Fibroblast of pulmonary artery (primary cell): ENCODE measurements around the gene MTCL1.
A peak's percentile ranks its signal among the peaks of the same experiment; 100 is the strongest.

ENCODE experiments used
- DNase-seq: peaks from one replicate; pipeline ENCODE4 v3.0.0-alpha.2; 2010; ENCODE audit warnings: low read depth
- H3K4me3 ChIP-seq: replicated peaks from 2 replicates; pipeline ENCODE4 v1.5.1; 2011; ENCODE audit warnings: low read depth, mild to moderate bottlenecking, control low read depth, low read length, moderate library complexity
- TF ChIP-seq, protein P1 (sequence below): IDR thresholded peaks from 2 replicates; pipeline ENCODE4 v1.5.1; 2011; ENCODE audit warnings: mild to moderate bottlenecking, control low read depth, low read length, inconsistent platforms; ENCODE audit errors: missing control alignments

The MTCL1 gene

DNA sequence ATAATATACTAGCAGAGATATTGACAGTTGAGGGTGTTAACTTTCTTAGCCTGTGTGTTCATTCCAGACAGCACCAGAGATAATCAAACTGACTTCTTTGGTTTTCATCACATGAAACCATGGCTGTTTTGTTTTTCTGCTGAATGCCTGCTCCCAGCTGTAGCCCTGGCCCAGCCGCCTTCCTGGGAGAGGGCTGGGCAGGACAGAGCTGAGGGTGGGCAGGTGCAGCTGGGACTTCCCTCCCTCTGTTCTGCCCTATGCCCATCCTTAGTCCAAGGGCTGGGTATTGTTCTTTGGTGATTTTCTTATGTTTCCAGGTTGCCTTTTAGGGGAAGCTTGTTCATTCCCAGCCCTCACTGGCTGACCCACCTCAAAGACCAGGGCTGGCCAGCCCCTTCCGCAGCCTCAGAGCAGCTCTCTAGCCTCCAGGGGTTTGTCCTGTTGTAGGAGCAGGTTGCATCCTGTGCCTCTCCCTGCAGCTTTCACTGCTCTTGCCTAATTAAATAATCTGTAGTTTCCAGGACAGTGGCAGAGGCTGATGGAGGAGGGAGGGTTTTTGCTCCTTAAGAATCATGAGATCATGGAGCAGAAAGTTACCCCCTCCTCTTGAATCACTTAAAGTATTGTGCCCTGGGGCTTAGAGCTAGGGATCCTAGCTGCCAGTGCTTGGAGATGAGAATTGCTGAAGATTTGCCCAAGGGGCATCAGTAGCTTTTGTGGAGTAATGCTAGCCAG, 61.4 kb downstream of the MTCL1 start:
- DNase-seq = no peak
- no peak overlapping the region for H3K4me3 ChIP-seq
- TF ChIP-seq, protein P1, sequence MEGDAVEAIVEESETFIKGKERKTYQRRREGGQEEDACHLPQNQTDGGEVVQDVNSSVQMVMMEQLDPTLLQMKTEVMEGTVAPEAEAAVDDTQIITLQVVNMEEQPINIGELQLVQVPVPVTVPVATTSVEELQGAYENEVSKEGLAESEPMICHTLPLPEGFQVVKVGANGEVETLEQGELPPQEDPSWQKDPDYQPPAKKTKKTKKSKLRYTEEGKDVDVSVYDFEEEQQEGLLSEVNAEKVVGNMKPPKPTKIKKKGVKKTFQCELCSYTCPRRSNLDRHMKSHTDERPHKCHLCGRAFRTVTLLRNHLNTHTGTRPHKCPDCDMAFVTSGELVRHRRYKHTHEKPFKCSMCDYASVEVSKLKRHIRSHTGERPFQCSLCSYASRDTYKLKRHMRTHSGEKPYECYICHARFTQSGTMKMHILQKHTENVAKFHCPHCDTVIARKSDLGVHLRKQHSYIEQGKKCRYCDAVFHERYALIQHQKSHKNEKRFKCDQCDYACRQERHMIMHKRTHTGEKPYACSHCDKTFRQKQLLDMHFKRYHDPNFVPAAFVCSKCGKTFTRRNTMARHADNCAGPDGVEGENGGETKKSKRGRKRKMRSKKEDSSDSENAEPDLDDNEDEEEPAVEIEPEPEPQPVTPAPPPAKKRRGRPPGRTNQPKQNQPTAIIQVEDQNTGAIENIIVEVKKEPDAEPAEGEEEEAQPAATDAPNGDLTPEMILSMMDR = no peak

DNA sequence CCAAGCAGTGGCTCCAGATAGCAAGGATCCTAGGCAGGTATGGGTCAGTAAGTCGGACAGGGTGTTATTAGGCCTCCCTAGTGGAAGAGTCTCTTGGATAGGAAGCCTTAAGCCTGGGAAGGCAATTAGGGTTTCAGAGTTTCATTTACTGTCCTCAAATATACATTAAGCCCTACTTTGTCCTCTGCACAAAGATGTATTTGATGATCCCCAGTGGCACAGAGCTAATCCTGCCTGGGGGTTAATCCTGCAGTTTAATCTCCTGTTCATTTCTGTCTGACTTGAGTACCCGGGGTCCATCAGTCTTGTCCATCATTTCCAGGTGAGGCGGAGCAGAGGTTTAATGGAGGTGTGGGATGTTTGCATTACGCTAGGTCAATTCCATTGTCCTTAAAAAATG, 62.0 kb downstream of the MTCL1 start:
- DNase-seq = no peak
- TF ChIP-seq, protein P1 = no peak
- H3K4me3 ChIP-seq = no peak overlapping the region

DNA sequence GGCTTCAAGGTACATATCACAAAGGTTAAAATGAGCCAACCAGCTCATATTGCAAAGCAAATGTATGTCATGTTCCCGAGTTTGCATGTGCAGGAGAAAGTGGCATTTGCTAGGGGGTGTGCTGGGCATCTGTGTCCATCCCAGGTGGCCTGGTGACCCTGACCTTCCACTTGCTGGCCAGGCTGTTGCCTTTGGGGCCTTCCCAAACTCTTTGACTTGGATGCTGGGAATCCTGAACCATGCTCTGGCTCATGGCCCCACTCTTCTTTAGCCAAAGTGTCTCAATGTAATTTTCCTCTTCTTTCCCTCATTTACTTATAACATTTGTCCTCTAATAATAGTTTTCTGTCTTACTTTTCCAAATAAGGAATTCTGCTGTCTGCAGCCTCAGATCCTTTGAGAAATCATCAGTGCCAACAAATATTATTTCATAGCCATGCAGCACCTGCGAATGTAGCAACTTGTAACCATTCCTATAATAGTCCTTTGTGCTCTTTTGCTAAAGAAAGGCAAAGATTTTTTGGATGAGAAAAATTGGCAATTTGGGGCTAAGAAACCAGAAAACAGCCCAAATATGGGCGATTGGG, 64.2 kb downstream of the MTCL1 start:
- TF ChIP-seq, protein P1 = no peak
- H3K4me3 ChIP-seq = no peak overlapping the region
- no peak for DNase-seq

DNA sequence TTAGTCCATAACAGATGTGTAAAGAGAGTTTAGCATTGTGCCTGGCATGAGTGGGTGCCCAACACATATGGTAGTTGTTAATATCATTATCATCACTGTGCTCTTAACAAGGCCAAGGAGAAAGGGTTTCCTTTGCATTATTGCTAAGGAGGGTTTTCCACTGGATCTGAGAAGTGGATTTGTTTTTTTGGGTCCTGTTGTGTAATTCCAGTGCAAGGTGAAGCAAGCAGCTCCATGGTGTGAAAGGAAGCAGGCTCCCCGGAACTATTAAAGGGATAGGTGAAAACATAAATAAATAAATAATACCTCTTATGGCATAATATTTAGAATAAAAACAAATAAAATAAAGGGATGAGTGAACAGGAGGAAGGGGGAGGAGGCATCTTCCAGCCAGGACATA, 65.3 kb downstream of the MTCL1 start:
- TF ChIP-seq, protein P1 = no peak
- DNase-seq = no peak
- no peak overlapping the region for H3K4me3 ChIP-seq

DNA sequence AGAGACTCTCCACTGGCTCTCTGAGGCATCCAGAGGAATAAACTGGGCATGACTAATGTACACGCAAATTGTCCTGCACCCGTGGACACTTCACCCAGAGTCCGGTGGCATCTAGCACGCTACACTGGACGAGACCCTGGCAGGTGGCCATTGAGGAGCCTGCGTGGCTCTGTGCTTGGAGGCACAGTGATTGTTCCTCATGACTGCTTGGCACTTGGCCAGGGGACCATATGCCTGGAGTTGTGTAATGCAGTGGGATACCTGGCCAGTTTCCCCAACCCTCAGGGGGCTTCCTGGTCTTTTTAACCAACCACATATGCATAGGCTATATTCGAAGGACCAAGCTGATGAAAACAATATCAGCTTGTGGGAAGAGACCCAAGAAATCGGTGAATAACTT, 66.6 kb downstream of the MTCL1 start:
- peak; percentile 74 for DNase-seq
- H3K4me3 ChIP-seq = no peak overlapping the region
- TF ChIP-seq, protein P1 = no peak

DNA sequence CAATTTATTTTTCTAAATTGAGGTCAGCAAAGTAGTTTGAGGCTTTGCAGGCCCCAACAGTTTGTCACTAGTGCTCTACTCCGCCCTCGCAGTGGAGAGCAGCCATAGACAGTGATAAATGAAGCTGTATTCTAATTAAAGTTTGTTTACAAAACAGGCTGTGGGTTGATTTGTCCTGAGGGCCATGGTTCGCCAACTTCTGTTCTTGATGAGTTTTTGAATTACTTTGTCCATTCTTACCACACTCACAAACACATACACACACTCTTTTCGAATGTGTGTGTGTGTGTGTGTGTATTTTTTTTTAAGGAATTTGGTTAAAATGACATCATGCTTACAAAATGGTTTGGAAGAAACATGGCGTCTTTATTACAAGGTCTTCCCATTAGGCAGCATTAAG, 68.6 kb downstream of the MTCL1 start:
- TF ChIP-seq, protein P1 = no peak
- no peak overlapping the region for H3K4me3 ChIP-seq
- DNase-seq = no peak
